Lower leg skin (tissue), 4 donors: ENCODE measurements around the gene MYBL2. TPM values are rescaled to one million over a fixed set of nuclear protein-coding genes. Genes with fewer than 3 reads are reported as not detected.

ENCODE experiments used
- DNase-seq, 2 donors: peaks; one replicate each; pipeline ENCODE4 v3.0.0-alpha.2; 2019; ENCODE audit warnings: low spot score in 2 of 2
- H3K4me3 ChIP-seq: fragments of 200-600 bp; sonication (generic); 2 replicates; pipeline ENCODE4 v1.5.1; 2017; ENCODE audit warnings: mild to moderate bottlenecking, low read depth; ENCODE audit not compliant: poor library complexity, severe bottlenecking
- CTCF ChIP-seq, 3 donors: fragments of 450-650 bp; IDR thresholded peaks; one replicate each; pipeline ENCODE4 v1.5.1; 2016; ENCODE audit warnings: antibody characterized with exemption in 3 of 3, mild to moderate bottlenecking in 3 of 3, moderate library complexity in 2 of 3
- POLR2A ChIP-seq, 2 donors: fragments of 450-650 bp; IDR thresholded peaks; one replicate each; pipeline ENCODE4 v1.6.1; 2016 to 2017; ENCODE audit warnings: antibody characterized with exemption in 2 of 2, mild to moderate bottlenecking in 1 of 2, moderate library complexity in 1 of 2
- WGBS, 2 donors: methylation state at CpG; one replicate each; pipeline ENCODE4 v1.1.5; 2018; 5-methylcytosine and 5-hydroxymethylcytosine counted together
- intact Hi-C: fragments of 100-400 bp; cut with DNase I; formaldehyde crosslinking; loops from one replicate; pipeline ENCODE4 v1.15.0; 2023; ENCODE audit warnings: low total_unique reads
- total RNA-seq, 4 donors: library from RNA; depleted of rRNA; stranded (reverse); fragments of >200 nt; gene quantifications; one replicate each; pipeline ENCODE4 v1.1.0, GENCODE V29; 2016

The MYBL2 gene
- total RNA-seq, 4 donors from 2014 or later = 0.19 to 1.2 (median 0.71) TPM

GRCh38 chr20:43680981-43681380 is 14.1 kb downstream of the MYBL2 start:
- no peak for DNase-seq
- no peak overlapping the region for H3K4me3 ChIP-seq
- no peak for TF ChIP-seq CTCF (IDR thresholded peaks at IDR 0.05)
- intact Hi-C loops = no loop called here
- 64% methylated on average over 7 of the region's 7 CpGs for WGBS, 2 donors

GRCh38 chr20:43681468-43681942 is 14.6 kb downstream of the MYBL2 start:
- no peak overlapping the region for H3K4me3 ChIP-seq
- DNase-seq = no peak
- 59 to 78% methylated on average over 8 of the region's 8 CpGs for WGBS, 2 donors
- no peak for TF ChIP-seq CTCF (IDR thresholded peaks at IDR 0.05)
- TF ChIP-seq POLR2A (IDR thresholded peaks at IDR 0.05) = no peak
- intact Hi-C loops = no loop called here

- TF ChIP-seq POLR2A (IDR thresholded peaks at IDR 0.05) (no peak), CTCF (IDR thresholded peaks at IDR 0.05) (no peak)
- intact Hi-C loops = no loop called here
- DNase-seq = no peak
- H3K4me3 ChIP-seq = no peak overlapping the region
- 65 to 85% methylated on average over 2 of the region's 2 CpGs for WGBS, 2 donors
Observed at GRCh38 chr20:43681991-43682410, 15.1 kb downstream of the MYBL2 start.

- no peak for TF ChIP-seq CTCF (IDR thresholded peaks at IDR 0.05)
- no peak for TF ChIP-seq POLR2A (IDR thresholded peaks at IDR 0.05)
- WGBS, 2 donors = 96 to 97% methylated on average over 9 of the region's 9 CpGs
- no peak overlapping the region for H3K4me3 ChIP-seq
- DNase-seq = no peak
- intact Hi-C loops = no loop called here
Observed at GRCh38 chr20:43682446-43682845, 15.5 kb downstream of the MYBL2 start.

- no peak for TF ChIP-seq CTCF (IDR thresholded peaks at IDR 0.05)
- TF ChIP-seq POLR2A (IDR thresholded peaks at IDR 0.05) = no peak
- WGBS, 2 donors = 86 to 90% methylated on average over 13 of the region's 13 CpGs
- DNase-seq = no peak
- H3K4me3 ChIP-seq = no peak overlapping the region
- intact Hi-C loops = no loop called here
Observed at GRCh38 chr20:43686820-43687219, 19.9 kb downstream of the MYBL2 start.

- no peak overlapping the region for H3K4me3 ChIP-seq
- WGBS, 2 donors = 94 to 95% methylated on average over 4 of the region's 4 CpGs
- DNase-seq = no peak
- intact Hi-C loops = no loop called here
- TF ChIP-seq CTCF (IDR thresholded peaks at IDR 0.05) = no peak
- TF ChIP-seq POLR2A (IDR thresholded peaks at IDR 0.05) = no peak
Observed at GRCh38 chr20:43689165-43689564, 22.3 kb downstream of the MYBL2 start.
